ENCODE data around the gene AHCTF1.

DNA sequence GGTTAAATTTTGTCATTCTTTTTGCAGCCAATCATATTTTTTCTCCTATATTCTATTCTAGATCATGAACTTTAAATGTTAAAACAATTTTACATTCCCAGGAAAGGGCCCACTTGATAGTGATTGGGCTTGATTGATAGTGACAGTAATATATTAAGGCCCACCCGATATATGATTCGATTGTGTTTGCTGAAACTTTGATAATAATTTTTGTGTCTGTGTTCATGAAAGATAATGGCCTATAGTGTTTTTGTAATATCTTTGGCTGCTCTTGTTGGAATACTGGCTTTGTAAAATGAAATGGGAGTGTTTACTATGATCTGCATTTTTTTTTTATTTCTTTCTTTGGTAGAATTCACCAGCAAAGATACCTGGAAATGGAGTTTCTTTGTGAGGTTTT, 107.2 kb downstream of the AHCTF1 start:
- TF ChIP-seq POLR2A (IDR thresholded peaks at IDR 0.05): no peak
- TF ChIP-seq EP300 (IDR thresholded peaks at IDR 0.05): no peak
- TF ChIP-seq, protein P1, sequence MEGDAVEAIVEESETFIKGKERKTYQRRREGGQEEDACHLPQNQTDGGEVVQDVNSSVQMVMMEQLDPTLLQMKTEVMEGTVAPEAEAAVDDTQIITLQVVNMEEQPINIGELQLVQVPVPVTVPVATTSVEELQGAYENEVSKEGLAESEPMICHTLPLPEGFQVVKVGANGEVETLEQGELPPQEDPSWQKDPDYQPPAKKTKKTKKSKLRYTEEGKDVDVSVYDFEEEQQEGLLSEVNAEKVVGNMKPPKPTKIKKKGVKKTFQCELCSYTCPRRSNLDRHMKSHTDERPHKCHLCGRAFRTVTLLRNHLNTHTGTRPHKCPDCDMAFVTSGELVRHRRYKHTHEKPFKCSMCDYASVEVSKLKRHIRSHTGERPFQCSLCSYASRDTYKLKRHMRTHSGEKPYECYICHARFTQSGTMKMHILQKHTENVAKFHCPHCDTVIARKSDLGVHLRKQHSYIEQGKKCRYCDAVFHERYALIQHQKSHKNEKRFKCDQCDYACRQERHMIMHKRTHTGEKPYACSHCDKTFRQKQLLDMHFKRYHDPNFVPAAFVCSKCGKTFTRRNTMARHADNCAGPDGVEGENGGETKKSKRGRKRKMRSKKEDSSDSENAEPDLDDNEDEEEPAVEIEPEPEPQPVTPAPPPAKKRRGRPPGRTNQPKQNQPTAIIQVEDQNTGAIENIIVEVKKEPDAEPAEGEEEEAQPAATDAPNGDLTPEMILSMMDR (IDR thresholded peaks at IDR 0.05): no peak
